ENCODE measurements around the gene SLC2A14.
"Not testable (repeated sequence)": the region's sequence is repeated elsewhere in the genome, so short reads cannot be mapped to it uniquely, and the experiment has no call there.

SLC2A14 gene

GRCh38 chr12:7797269-7797668 is 75.4 kb downstream of the SLC2A14 start:
- not testable (repeated sequence) for H3K9me3 ChIP-seq (ENCODE audit: control insufficient read depth in 2 of 2, low read length in 2 of 2); H3K9ac ChIP-seq (ENCODE audit: low read length in 2 of 2); H3K4me3 ChIP-seq (ENCODE audit: low read length in 2 of 2); H3K4me1 ChIP-seq (ENCODE audit: control insufficient read depth, insufficient read depth, low read length); H3K27ac ChIP-seq (ENCODE audit: low read length); H3K27me3 ChIP-seq (ENCODE audit: control insufficient read depth in 1 of 2, insufficient read depth in 2 of 2, low read length in 2 of 2); H3K36me3 ChIP-seq (ENCODE audit: control insufficient read depth in 2 of 2, insufficient read depth in 2 of 2, low read length in 2 of 2)

- Histone ChIP-seq H3K36me3 (ENCODE audit: control insufficient read depth in 2 of 2, insufficient read depth in 2 of 2, low read length in 2 of 2) (no peaks in the 10 kb centered on the region), H3K27ac (ENCODE audit: low read length) (no peak overlapping the region), H3K9me3 (ENCODE audit: control insufficient read depth in 2 of 2, low read length in 2 of 2) (no peaks in the 10 kb centered on the region), H3K9ac (ENCODE audit: low read length in 2 of 2) (no peak overlapping the region), H3K27me3 (ENCODE audit: control insufficient read depth in 1 of 2, insufficient read depth in 2 of 2, low read length in 2 of 2) (peaks cover 2 to 5% of the 10 kb centered on the region in 2 donors), H3K4me3 (ENCODE audit: low read length in 2 of 2) (no peak overlapping the region), H3K4me1 (ENCODE audit: control insufficient read depth, insufficient read depth, low read length) (no peaks in the 10 kb centered on the region)
Observed at GRCh38 chr12:7793211-7793610, 79.5 kb downstream of the SLC2A14 start.

GRCh38 chr12:7788884-7789528 is 83.7 kb downstream of the SLC2A14 start, which contains the start of gene NANOG:
TSS of gene NANOG (plus strand) at chr12:7789402. CDS start at chr12:7789615, 213 bp downstream.
- not testable (repeated sequence) for H3K4me1 ChIP-seq (ENCODE audit: control insufficient read depth, insufficient read depth, low read length); H3K4me3 ChIP-seq (ENCODE audit: low read length in 2 of 2); H3K36me3 ChIP-seq (ENCODE audit: control insufficient read depth in 2 of 2, insufficient read depth in 2 of 2, low read length in 2 of 2); H3K9me3 ChIP-seq (ENCODE audit: control insufficient read depth in 2 of 2, low read length in 2 of 2); H3K27ac ChIP-seq (ENCODE audit: low read length); H3K27me3 ChIP-seq (ENCODE audit: control insufficient read depth in 1 of 2, insufficient read depth in 2 of 2, low read length in 2 of 2); H3K9ac ChIP-seq (ENCODE audit: low read length in 2 of 2)

- H3K9ac ChIP-seq (ENCODE audit: low read length in 2 of 2) = no peak overlapping the region
- H3K4me3 ChIP-seq (ENCODE audit: low read length in 2 of 2) = no peak overlapping the region
- peaks cover 2 to 5% of the 10 kb centered on the region in 2 donors for H3K27me3 ChIP-seq (ENCODE audit: control insufficient read depth in 1 of 2, insufficient read depth in 2 of 2, low read length in 2 of 2)
- no peaks in the 10 kb centered on the region for H3K36me3 ChIP-seq (ENCODE audit: control insufficient read depth in 2 of 2, insufficient read depth in 2 of 2, low read length in 2 of 2)
- H3K27ac ChIP-seq (ENCODE audit: low read length) = no peak overlapping the region
- H3K4me1 ChIP-seq (ENCODE audit: control insufficient read depth, insufficient read depth, low read length) = no peaks in the 10 kb centered on the region
- H3K9me3 ChIP-seq (ENCODE audit: control insufficient read depth in 2 of 2, low read length in 2 of 2) = no peaks in the 10 kb centered on the region
Observed at GRCh38 chr12:7788294-7788660, 84.4 kb downstream of the SLC2A14 start.

- Histone ChIP-seq H3K9ac (ENCODE audit: low read length in 2 of 2) (no peak overlapping the region), H3K27ac (ENCODE audit: low read length) (no peak overlapping the region), H3K4me3 (ENCODE audit: low read length in 2 of 2) (no peak overlapping the region), H3K9me3 (ENCODE audit: control insufficient read depth in 2 of 2, low read length in 2 of 2) (no peaks in the 10 kb centered on the region), H3K36me3 (ENCODE audit: control insufficient read depth in 2 of 2, insufficient read depth in 2 of 2, low read length in 2 of 2) (no peaks in the 10 kb centered on the region), H3K4me1 (ENCODE audit: control insufficient read depth, insufficient read depth, low read length) (no peaks in the 10 kb centered on the region), H3K27me3 (ENCODE audit: control insufficient read depth in 1 of 2, insufficient read depth in 2 of 2, low read length in 2 of 2) (peaks cover 2 to 5% of the 10 kb centered on the region in 2 donors)
Observed at GRCh38 chr12:7787574-7788293, 85.0 kb downstream of the SLC2A14 start.

- H3K4me1 ChIP-seq (ENCODE audit: control insufficient read depth, insufficient read depth, low read length) = no peaks in the 10 kb centered on the region
- H3K4me3 ChIP-seq (ENCODE audit: low read length in 2 of 2) = no peak overlapping the region
- no peak overlapping the region for H3K27ac ChIP-seq (ENCODE audit: low read length)
- no peak overlapping the region for H3K9ac ChIP-seq (ENCODE audit: low read length in 2 of 2)
- H3K36me3 ChIP-seq (ENCODE audit: control insufficient read depth in 2 of 2, insufficient read depth in 2 of 2, low read length in 2 of 2) = no peaks in the 10 kb centered on the region
- no peaks in the 10 kb centered on the region for H3K27me3 ChIP-seq (ENCODE audit: control insufficient read depth in 1 of 2, insufficient read depth in 2 of 2, low read length in 2 of 2)
- H3K9me3 ChIP-seq (ENCODE audit: control insufficient read depth in 2 of 2, low read length in 2 of 2) = no peaks in the 10 kb centered on the region
Observed at GRCh38 chr12:7784701-7785100, 88.0 kb downstream of the SLC2A14 start.

- H3K27me3 ChIP-seq (ENCODE audit: control insufficient read depth in 1 of 2, insufficient read depth in 2 of 2, low read length in 2 of 2); H3K9me3 ChIP-seq (ENCODE audit: control insufficient read depth in 2 of 2, low read length in 2 of 2); H3K4me1 ChIP-seq (ENCODE audit: control insufficient read depth, insufficient read depth, low read length); H3K27ac ChIP-seq (ENCODE audit: low read length); H3K9ac ChIP-seq (ENCODE audit: low read length in 2 of 2); H3K4me3 ChIP-seq (ENCODE audit: low read length in 2 of 2); H3K36me3 ChIP-seq (ENCODE audit: control insufficient read depth in 2 of 2, insufficient read depth in 2 of 2, low read length in 2 of 2): not testable (repeated sequence)
Observed at GRCh38 chr12:7783433-7783832, 89.3 kb downstream of the SLC2A14 start.

- H3K4me3 ChIP-seq (ENCODE audit: low read length in 2 of 2) = no peak overlapping the region
- H3K27ac ChIP-seq (ENCODE audit: low read length) = no peak overlapping the region
- H3K27me3 ChIP-seq (ENCODE audit: control insufficient read depth in 1 of 2, insufficient read depth in 2 of 2, low read length in 2 of 2) = no peaks in the 10 kb centered on the region
- H3K9ac ChIP-seq (ENCODE audit: low read length in 2 of 2) = no peak overlapping the region
- no peaks in the 10 kb centered on the region for H3K4me1 ChIP-seq (ENCODE audit: control insufficient read depth, insufficient read depth, low read length)
- H3K36me3 ChIP-seq (ENCODE audit: control insufficient read depth in 2 of 2, insufficient read depth in 2 of 2, low read length in 2 of 2) = no peaks in the 10 kb centered on the region
- H3K9me3 ChIP-seq (ENCODE audit: control insufficient read depth in 2 of 2, low read length in 2 of 2) = no peaks in the 10 kb centered on the region
Observed at GRCh38 chr12:7782055-7782454, 90.7 kb downstream of the SLC2A14 start.

GRCh38 chr12:7781274-7781673 is 91.4 kb downstream of the SLC2A14 start:
- Histone ChIP-seq H3K4me3 (ENCODE audit: low read length in 2 of 2) (no peak overlapping the region), H3K9ac (ENCODE audit: low read length in 2 of 2) (no peak overlapping the region), H3K4me1 (ENCODE audit: control insufficient read depth, insufficient read depth, low read length) (no peaks in the 10 kb centered on the region), H3K27me3 (ENCODE audit: control insufficient read depth in 1 of 2, insufficient read depth in 2 of 2, low read length in 2 of 2) (no peaks in the 10 kb centered on the region), H3K27ac (ENCODE audit: low read length) (no peak overlapping the region), H3K36me3 (ENCODE audit: control insufficient read depth in 2 of 2, insufficient read depth in 2 of 2, low read length in 2 of 2) (no peaks in the 10 kb centered on the region), H3K9me3 (ENCODE audit: control insufficient read depth in 2 of 2, low read length in 2 of 2) (no peaks in the 10 kb centered on the region)

GRCh38 chr12:7769999-7770398 is 102.7 kb downstream of the SLC2A14 start:
- Histone ChIP-seq H3K4me1 (ENCODE audit: control insufficient read depth, insufficient read depth, low read length) (no peaks in the 10 kb centered on the region), H3K27ac (ENCODE audit: low read length) (no peak overlapping the region), H3K9ac (ENCODE audit: low read length in 2 of 2) (no peak overlapping the region), H3K9me3 (ENCODE audit: control insufficient read depth in 2 of 2, low read length in 2 of 2) (no peaks in the 10 kb centered on the region), H3K27me3 (ENCODE audit: control insufficient read depth in 1 of 2, insufficient read depth in 2 of 2, low read length in 2 of 2) (no peaks in the 10 kb centered on the region), H3K36me3 (ENCODE audit: control insufficient read depth in 2 of 2, insufficient read depth in 2 of 2, low read length in 2 of 2) (no peaks in the 10 kb centered on the region), H3K4me3 (ENCODE audit: low read length in 2 of 2) (no peak overlapping the region)

Measured in stomach smooth muscle (tissue), 2 donors.